ENCODE data around the gene MVK. TPM values are rescaled to one million over a fixed set of nuclear protein-coding genes. Genes with fewer than 3 reads are reported as not detected.

The MVK gene
- total RNA-seq, 1 donor from 2014 or later = 12.4 TPM

DNA sequence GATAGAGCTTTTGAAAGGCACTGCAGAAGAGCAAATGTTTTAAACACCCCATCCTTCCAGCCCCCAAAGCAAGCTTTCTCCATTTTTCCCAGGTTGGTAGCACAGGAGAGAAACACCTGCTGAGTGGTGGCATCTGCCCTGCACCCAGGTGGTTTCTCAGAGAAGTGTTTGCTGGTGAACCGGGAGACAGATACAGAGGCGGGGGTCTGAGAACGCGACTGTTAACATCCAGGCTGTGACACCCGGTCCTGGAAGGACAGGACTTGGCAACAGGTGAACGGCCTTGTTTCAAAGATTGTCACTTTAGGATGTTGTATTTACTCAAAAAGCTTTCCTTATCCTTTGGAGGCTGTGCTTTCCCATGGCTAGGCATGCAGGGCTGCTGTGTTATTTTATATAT lies 18.8 kb upstream of the MVK start:
- no peak for TF ChIP-seq EZH2 (IDR thresholded peaks at IDR 0.05; ENCODE audit: insufficient read depth, low read length)
- TF ChIP-seq, protein P1, sequence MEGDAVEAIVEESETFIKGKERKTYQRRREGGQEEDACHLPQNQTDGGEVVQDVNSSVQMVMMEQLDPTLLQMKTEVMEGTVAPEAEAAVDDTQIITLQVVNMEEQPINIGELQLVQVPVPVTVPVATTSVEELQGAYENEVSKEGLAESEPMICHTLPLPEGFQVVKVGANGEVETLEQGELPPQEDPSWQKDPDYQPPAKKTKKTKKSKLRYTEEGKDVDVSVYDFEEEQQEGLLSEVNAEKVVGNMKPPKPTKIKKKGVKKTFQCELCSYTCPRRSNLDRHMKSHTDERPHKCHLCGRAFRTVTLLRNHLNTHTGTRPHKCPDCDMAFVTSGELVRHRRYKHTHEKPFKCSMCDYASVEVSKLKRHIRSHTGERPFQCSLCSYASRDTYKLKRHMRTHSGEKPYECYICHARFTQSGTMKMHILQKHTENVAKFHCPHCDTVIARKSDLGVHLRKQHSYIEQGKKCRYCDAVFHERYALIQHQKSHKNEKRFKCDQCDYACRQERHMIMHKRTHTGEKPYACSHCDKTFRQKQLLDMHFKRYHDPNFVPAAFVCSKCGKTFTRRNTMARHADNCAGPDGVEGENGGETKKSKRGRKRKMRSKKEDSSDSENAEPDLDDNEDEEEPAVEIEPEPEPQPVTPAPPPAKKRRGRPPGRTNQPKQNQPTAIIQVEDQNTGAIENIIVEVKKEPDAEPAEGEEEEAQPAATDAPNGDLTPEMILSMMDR (IDR thresholded peaks at IDR 0.05; ENCODE audit: insufficient read depth, low read depth, low read length) = no peak
- Histone ChIP-seq H3K27me3 (ENCODE audit: insufficient read depth, low read length) (peaks cover 11% of the 10 kb centered on the region), H4K20me1 (ENCODE audit: insufficient read depth, low read length) (no peaks in the 10 kb centered on the region), H3K4me1 (ENCODE audit: insufficient read depth, low read length) (peaks cover 14% of the 10 kb centered on the region), H3K27ac (ENCODE audit: low read depth, low read length) (no peak overlapping the region), H3K36me3 (ENCODE audit: insufficient read depth, low read length) (no peaks in the 10 kb centered on the region), H3K4me2 (ENCODE audit: low read length) (no peak overlapping the region), H3K79me2 (ENCODE audit: insufficient read depth, low read length) (no peaks in the 10 kb centered on the region), H3K9ac (ENCODE audit: low read length) (no peak overlapping the region), H3K9me3 (ENCODE audit: insufficient read depth, low read depth, low read length) (no peaks in the 10 kb centered on the region), H2AFZ (ENCODE audit: low read depth, low read length) (no peak overlapping the region), H3K4me3 (ENCODE audit: insufficient read depth, low read depth, low read length) (no peak overlapping the region)
- Mint-ChIP-seq H3K9me3 (ENCODE audit: unreplicated experiment) (no peaks in the 10 kb centered on the region), H3K4me1 (ENCODE audit: low read depth, unreplicated experiment) (no peaks in the 10 kb centered on the region), H3K27me3 (ENCODE audit: low read depth, unreplicated experiment) (peaks cover 28% of the 10 kb centered on the region), H3K27ac (ENCODE audit: unreplicated experiment) (no peak overlapping the region), H3K4me3 (ENCODE audit: unreplicated experiment) (no peak overlapping the region), H3K36me3 (ENCODE audit: low read depth, unreplicated experiment) (no peaks in the 10 kb centered on the region)
- FAIRE-seq = no peak
- DNase-seq (ENCODE audit: low read depth) = no peak

GRCh38 chr12:109555431-109556315 lies 17.9 kb upstream of the MVK start:
- no peak for TF ChIP-seq EZH2 (IDR thresholded peaks at IDR 0.05; ENCODE audit: insufficient read depth, low read length)
- TF ChIP-seq, protein P1 (IDR thresholded peaks at IDR 0.05; ENCODE audit: insufficient read depth, low read depth, low read length) = no peak
- Mint-ChIP-seq H3K4me3 (ENCODE audit: unreplicated experiment) (no peak overlapping the region), H3K9me3 (ENCODE audit: unreplicated experiment) (no peaks in the 10 kb centered on the region), H3K27ac (ENCODE audit: unreplicated experiment) (no peak overlapping the region), H3K36me3 (ENCODE audit: low read depth, unreplicated experiment) (no peaks in the 10 kb centered on the region), H3K27me3 (ENCODE audit: low read depth, unreplicated experiment) (peaks cover 28% of the 10 kb centered on the region), H3K4me1 (ENCODE audit: low read depth, unreplicated experiment) (no peaks in the 10 kb centered on the region)
- peaks cover 8% of the 10 kb centered on the region for H3K27me3 ChIP-seq (ENCODE audit: insufficient read depth, low read length)
- FAIRE-seq (no peak), DNase-seq (ENCODE audit: low read depth) (no peak)
- no peaks in the 10 kb centered on the region for H3K9me3 ChIP-seq (ENCODE audit: insufficient read depth, low read depth, low read length)
- no peaks in the 10 kb centered on the region for H4K20me1 ChIP-seq (ENCODE audit: insufficient read depth, low read length)
- no peak overlapping the region for H2AFZ ChIP-seq (ENCODE audit: low read depth, low read length)
- no peaks in the 10 kb centered on the region for H3K79me2 ChIP-seq (ENCODE audit: insufficient read depth, low read length)
- H3K27ac ChIP-seq (ENCODE audit: low read depth, low read length) = no peak overlapping the region
- H3K9ac ChIP-seq (ENCODE audit: low read length) = no peak overlapping the region
- peaks cover 14% of the 10 kb centered on the region for H3K4me1 ChIP-seq (ENCODE audit: insufficient read depth, low read length)
- no peak overlapping the region for H3K4me2 ChIP-seq (ENCODE audit: low read length)
- H3K4me3 ChIP-seq (ENCODE audit: insufficient read depth, low read depth, low read length) = no peak overlapping the region
- H3K36me3 ChIP-seq (ENCODE audit: insufficient read depth, low read length) = no peaks in the 10 kb centered on the region

- Mint-ChIP-seq H3K4me3 (ENCODE audit: unreplicated experiment) (no peak overlapping the region), H3K27me3 (ENCODE audit: low read depth, unreplicated experiment) (peaks cover 28% of the 10 kb centered on the region), H3K9me3 (ENCODE audit: unreplicated experiment) (peaks cover 4% of the 10 kb centered on the region), H3K27ac (ENCODE audit: unreplicated experiment) (no peak overlapping the region), H3K4me1 (ENCODE audit: low read depth, unreplicated experiment) (no peaks in the 10 kb centered on the region), H3K36me3 (ENCODE audit: low read depth, unreplicated experiment) (peaks cover 1% of the 10 kb centered on the region)
- Histone ChIP-seq H3K27ac (ENCODE audit: low read depth, low read length) (no peak overlapping the region), H4K20me1 (ENCODE audit: insufficient read depth, low read length) (no peaks in the 10 kb centered on the region), H3K4me3 (ENCODE audit: insufficient read depth, low read depth, low read length) (no peak overlapping the region), H3K4me1 (ENCODE audit: insufficient read depth, low read length) (peaks cover 14% of the 10 kb centered on the region), H3K9me3 (ENCODE audit: insufficient read depth, low read depth, low read length) (no peaks in the 10 kb centered on the region), H3K79me2 (ENCODE audit: insufficient read depth, low read length) (no peaks in the 10 kb centered on the region), H3K27me3 (ENCODE audit: insufficient read depth, low read length) (peaks cover 8% of the 10 kb centered on the region), H3K9ac (ENCODE audit: low read length) (no peak overlapping the region), H3K4me2 (ENCODE audit: low read length) (no peak overlapping the region), H2AFZ (ENCODE audit: low read depth, low read length) (no peak overlapping the region), H3K36me3 (ENCODE audit: insufficient read depth, low read length) (no peaks in the 10 kb centered on the region)
- FAIRE-seq = no peak
- TF ChIP-seq, protein P1 (IDR thresholded peaks at IDR 0.05; ENCODE audit: insufficient read depth, low read depth, low read length) = no peak
- no peak for TF ChIP-seq EZH2 (IDR thresholded peaks at IDR 0.05; ENCODE audit: insufficient read depth, low read length)
- no peak for DNase-seq (ENCODE audit: low read depth)
Observed at GRCh38 chr12:109557200-109557599, 16.4 kb upstream of the MVK start.

Measured in astrocyte (in vitro differentiated cells and primary cell).